Loucy (cell line): Measurements from ENCODE around the gene OSBP.

Experiments used
- H2AFZ ChIP-seq: fragments of 200-600 bp; sonication (generic); 2 replicates; pipeline ENCODE4 v1.6.0; 2016; ENCODE audit warnings: antibody characterized with exemption, mild to moderate bottlenecking, low read length, moderate library complexity
- H3F3A ChIP-seq: fragments of 200-600 bp; 2 replicates; pipeline ENCODE4 v1.6.0; 2016; ENCODE audit warnings: antibody characterized with exemption, low read depth, mild to moderate bottlenecking
- H3K27me3 ChIP-seq: fragments of 200-600 bp; sonication (generic); 2 replicates; pipeline ENCODE4 v1.6.1; 2014; ENCODE audit warnings: low read length, mild to moderate bottlenecking; ENCODE audit not compliant: insufficient read depth, poor library complexity, severe bottlenecking
- H3K36me3 ChIP-seq: fragments of 200-600 bp; sonication (generic); 2 replicates; pipeline ENCODE4 v1.6.1; 2016; ENCODE audit warnings: low read length; ENCODE audit not compliant: insufficient read depth
- H3K4me1 ChIP-seq: fragments of 200-600 bp; sonication (generic); 2 replicates; pipeline ENCODE4 v1.5.1; 2014; ENCODE audit warnings: low read length, mild to moderate bottlenecking; ENCODE audit not compliant: insufficient read depth, poor library complexity, severe bottlenecking
- H3K4me2 ChIP-seq: fragments of 200-600 bp; sonication (generic); 2 replicates; pipeline ENCODE4 v1.6.0; 2014; ENCODE audit warnings: antibody characterized with exemption, low read length, low read depth, mild to moderate bottlenecking; ENCODE audit not compliant: poor library complexity, severe bottlenecking
- H3K4me3 ChIP-seq: fragments of 200-600 bp; sonication (generic); 2 replicates; pipeline ENCODE4 v1.5.1; 2014; ENCODE audit warnings: low read length, mild to moderate bottlenecking, mixed read lengths; ENCODE audit not compliant: poor library complexity, severe bottlenecking
- H3K79me2 ChIP-seq: fragments of 200-600 bp; sonication (generic); 2 replicates; pipeline ENCODE4 v1.6.1; 2014; ENCODE audit warnings: low read length; ENCODE audit not compliant: insufficient read depth
- H3K9ac ChIP-seq: fragments of 200-600 bp; sonication (generic); 2 replicates; pipeline ENCODE4 v1.6.0; 2014; ENCODE audit warnings: mild to moderate bottlenecking, low read depth, low read length, moderate library complexity; ENCODE audit not compliant: poor library complexity, severe bottlenecking
- H3K9me2 ChIP-seq: fragments of 200-600 bp; sonication (generic); replicated peaks from 2 replicates; pipeline ENCODE4 v1.6.1; 2016; ENCODE audit warnings: low read depth, low read length, mixed read lengths
- H3K9me3 ChIP-seq: fragments of 200-600 bp; sonication (generic); 2 replicates; pipeline ENCODE4 v1.6.1; 2014; ENCODE audit warnings: mild to moderate bottlenecking, antibody characterized with exemption, low read length, low read depth; ENCODE audit not compliant: insufficient read depth
- H4K20me1 ChIP-seq: fragments of 200-600 bp; sonication (generic); 2 replicates; pipeline ENCODE4 v1.6.0; 2014; ENCODE audit warnings: antibody characterized with exemption, low read length, mild to moderate bottlenecking; ENCODE audit not compliant: insufficient read depth, poor library complexity, severe bottlenecking
- EZH2phosphoT487 ChIP-seq: fragments of 200-600 bp; IDR thresholded peaks from 2 replicates; pipeline ENCODE4 v1.6.1; 2018; ENCODE audit warnings: antibody characterized with exemption, mild to moderate bottlenecking, moderate library complexity, borderline replicate concordance
- TF ChIP-seq, protein P1 (sequence below): fragments of 200-600 bp; sonication (generic); conservative IDR thresholded peaks from 2 replicates; pipeline ENCODE4 v1.5.1; 2014; ENCODE audit warnings: mild to moderate bottlenecking, antibody characterized with exemption, low read length

OSBP gene

DNA sequence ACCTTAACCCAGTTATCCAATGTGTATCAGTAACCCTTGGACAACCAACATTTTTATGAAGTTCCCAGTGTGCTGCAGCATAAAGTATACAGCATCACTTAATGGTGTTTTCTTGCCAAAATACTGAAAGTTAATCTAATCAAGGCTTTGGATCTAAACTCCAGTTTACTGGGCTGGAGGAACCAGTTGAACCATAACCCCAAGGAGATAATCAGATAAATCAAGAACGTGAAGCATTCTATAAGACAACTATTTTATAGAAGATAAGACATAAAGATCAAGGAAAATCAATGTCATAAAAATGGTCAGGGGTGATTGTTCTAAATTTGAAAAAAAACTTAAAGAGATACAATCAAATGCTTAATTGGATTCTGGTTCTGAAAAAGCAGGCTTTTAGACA, 2.3 kb upstream of the OSBP start:
- Histone ChIP-seq H3K9me2 (no peaks in the 10 kb centered on the region), H3K79me2 (peaks cover 24% of the 10 kb centered on the region), H3K9ac (no peak overlapping the region), H4K20me1 (peaks cover 22% of the 10 kb centered on the region), H3K4me1 (peaks cover 31% of the 10 kb centered on the region), H3F3A (no peaks in the 10 kb centered on the region), H3K36me3 (no peaks in the 10 kb centered on the region), H3K9me3 (no peaks in the 10 kb centered on the region), H3K4me3 (no peak overlapping the region), H2AFZ (no peak overlapping the region), H3K27me3 (no peaks in the 10 kb centered on the region), H3K4me2 (peak overlapping the region; percentile 92)
- no peak for TF ChIP-seq EZH2phosphoT487
- TF ChIP-seq, protein P1, sequence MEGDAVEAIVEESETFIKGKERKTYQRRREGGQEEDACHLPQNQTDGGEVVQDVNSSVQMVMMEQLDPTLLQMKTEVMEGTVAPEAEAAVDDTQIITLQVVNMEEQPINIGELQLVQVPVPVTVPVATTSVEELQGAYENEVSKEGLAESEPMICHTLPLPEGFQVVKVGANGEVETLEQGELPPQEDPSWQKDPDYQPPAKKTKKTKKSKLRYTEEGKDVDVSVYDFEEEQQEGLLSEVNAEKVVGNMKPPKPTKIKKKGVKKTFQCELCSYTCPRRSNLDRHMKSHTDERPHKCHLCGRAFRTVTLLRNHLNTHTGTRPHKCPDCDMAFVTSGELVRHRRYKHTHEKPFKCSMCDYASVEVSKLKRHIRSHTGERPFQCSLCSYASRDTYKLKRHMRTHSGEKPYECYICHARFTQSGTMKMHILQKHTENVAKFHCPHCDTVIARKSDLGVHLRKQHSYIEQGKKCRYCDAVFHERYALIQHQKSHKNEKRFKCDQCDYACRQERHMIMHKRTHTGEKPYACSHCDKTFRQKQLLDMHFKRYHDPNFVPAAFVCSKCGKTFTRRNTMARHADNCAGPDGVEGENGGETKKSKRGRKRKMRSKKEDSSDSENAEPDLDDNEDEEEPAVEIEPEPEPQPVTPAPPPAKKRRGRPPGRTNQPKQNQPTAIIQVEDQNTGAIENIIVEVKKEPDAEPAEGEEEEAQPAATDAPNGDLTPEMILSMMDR: no peak

DNA sequence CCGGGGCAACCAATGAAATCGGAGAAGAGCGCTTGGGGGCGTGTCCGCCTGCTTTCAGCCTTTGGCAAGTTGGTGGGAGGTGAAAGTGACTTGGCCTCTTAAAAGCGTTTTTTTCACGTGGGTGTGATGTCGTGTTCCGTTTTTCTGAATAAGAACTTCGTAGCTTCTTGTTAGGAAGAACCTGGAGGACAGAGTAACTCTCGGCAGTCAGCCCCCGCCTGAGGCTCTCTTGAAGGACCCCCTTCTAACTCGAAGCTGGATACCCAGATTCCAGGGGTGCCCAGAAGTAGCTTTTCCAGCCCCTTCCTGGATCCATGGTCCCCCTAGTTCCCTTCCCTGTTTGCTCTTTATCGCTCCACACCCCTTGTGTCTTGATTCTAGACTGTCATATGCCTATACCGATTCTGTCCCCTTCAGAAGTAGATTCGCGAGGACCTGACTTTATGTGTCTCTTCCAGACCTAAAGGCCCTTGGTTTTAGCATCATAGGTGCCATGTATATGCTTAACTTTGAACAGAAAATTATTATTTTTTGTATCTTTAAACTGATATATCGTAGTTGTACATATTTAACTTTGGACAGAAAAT, 915 bp upstream of the OSBP start:
- peaks cover 45% of the 10 kb centered on the region for H3K4me1 ChIP-seq
- peaks cover 37% of the 10 kb centered on the region for H3K79me2 ChIP-seq
- TF ChIP-seq EZH2phosphoT487: no peak
- TF ChIP-seq, protein P1: no peak
- H3K4me3 ChIP-seq: peak overlapping the region; percentile 78
- H3K36me3 ChIP-seq: no peaks in the 10 kb centered on the region
- no peaks in the 10 kb centered on the region for H3K27me3 ChIP-seq
- peak overlapping the region; percentile 92 for H3K4me2 ChIP-seq
- peaks cover 36% of the 10 kb centered on the region for H4K20me1 ChIP-seq
- H3K9me3 ChIP-seq: no peaks in the 10 kb centered on the region
- H2AFZ ChIP-seq: peak overlapping the region; percentile 81
- H3K9ac ChIP-seq: peak overlapping the region; percentile 73
- H3F3A ChIP-seq: no peaks in the 10 kb centered on the region
- H3K9me2 ChIP-seq: no peaks in the 10 kb centered on the region

DNA sequence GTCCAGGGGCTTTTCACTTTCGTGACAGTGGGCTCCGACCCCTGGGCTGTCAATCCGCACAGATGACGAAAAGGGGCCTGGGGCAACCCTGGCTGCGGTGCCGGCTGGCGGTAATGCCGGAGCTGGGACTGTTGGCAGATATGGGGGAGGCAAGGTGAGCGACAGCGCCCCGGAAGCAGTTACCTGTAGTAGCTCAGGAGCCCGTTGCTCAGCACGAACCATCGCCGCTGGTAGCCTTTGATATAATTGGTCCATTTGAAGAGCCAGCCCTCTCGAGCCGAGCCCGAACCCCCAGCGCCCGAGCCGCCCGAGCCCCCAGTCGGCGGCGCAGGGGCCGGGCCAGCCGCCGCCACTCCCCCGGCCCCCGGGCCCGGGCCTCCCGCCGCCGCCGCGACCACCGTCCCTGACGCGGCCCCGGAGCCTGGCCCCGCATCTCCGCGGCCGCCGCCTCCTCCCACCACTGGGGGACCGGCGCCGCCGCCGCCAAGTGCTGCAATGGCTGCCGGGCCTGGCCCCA, 396 bp downstream of the OSBP start:
- Histone ChIP-seq H3K27me3 (no peaks in the 10 kb centered on the region), H3K9ac (peak overlapping the region; percentile 85), H3K9me2 (no peaks in the 10 kb centered on the region), H3K4me1 (peaks cover 49% of the 10 kb centered on the region), H3K9me3 (no peaks in the 10 kb centered on the region), H3K36me3 (peaks cover 4% of the 10 kb centered on the region; the same call in 1 of the 2 replicates), H3K79me2 (peaks cover 51% of the 10 kb centered on the region), H4K20me1 (peaks cover 40% of the 10 kb centered on the region), H3F3A (no peaks in the 10 kb centered on the region), H3K4me2 (peak overlapping the region; percentile 89), H2AFZ (no peak overlapping the region), H3K4me3 (peak overlapping the region; percentile 88)
- no peak for TF ChIP-seq EZH2phosphoT487
- TF ChIP-seq, protein P1: no peak
